AG10803 (cell line): ENCODE data around the gene ZNF135.

Experiments used
- DNase-seq: peaks from one replicate; pipeline ENCODE4 v3.0.0; 2010; ENCODE audit warnings: low read depth
- H3K4me3 ChIP-seq: 2 replicates; pipeline ENCODE4 v1.5.1; 2011; ENCODE audit warnings: mild to moderate bottlenecking, low read length, control low read depth
- CTCF ChIP-seq: conservative IDR thresholded peaks from 2 replicates; pipeline ENCODE4 v1.5.1; 2011; ENCODE audit warnings: mild to moderate bottlenecking, low read length, control low read depth, inconsistent platforms

Gene ZNF135

GRCh38 chr19:58059003-58059670 lies at the start of gene ZNF135:
TSS of gene ZNF135 (plus strand) at chr19:58059282. CDS start at chr19:58060003, 721 bp downstream.
- no peak for TF ChIP-seq CTCF
- peak; percentile 77 for DNase-seq
- peak within 1 kb of the TSS; percentile 59 for H3K4me3 ChIP-seq

GRCh38 chr19:58009301-58009665 lies 49.8 kb upstream of the ZNF135 start:
- no peak for TF ChIP-seq CTCF
- DNase-seq, result no peak
- no peak overlapping the region for H3K4me3 ChIP-seq

- peak; percentile 39 for DNase-seq
- peak overlapping the region; percentile 24 for H3K4me3 ChIP-seq
- TF ChIP-seq CTCF, result no peak
Observed at GRCh38 chr19:58009666-58010301, 49.3 kb upstream of the ZNF135 start.

- no peak for DNase-seq
- H3K4me3 ChIP-seq, result no peak overlapping the region
- TF ChIP-seq CTCF, result no peak
Observed at GRCh38 chr19:58010507-58010906, 48.6 kb upstream of the ZNF135 start.

- H3K4me3 ChIP-seq, result no peak overlapping the region
- no peak for TF ChIP-seq CTCF
- no peak for DNase-seq
Observed at GRCh38 chr19:58014141-58014540, 44.9 kb upstream of the ZNF135 start.

- H3K4me3 ChIP-seq, result no peak overlapping the region
- TF ChIP-seq CTCF, result no peak
- no peak for DNase-seq
Observed at GRCh38 chr19:58020129-58020528, 39.0 kb upstream of the ZNF135 start.
